GM18499 (cell line): ENCODE results near the gene NOP16.

Experiments used
- ATAC-seq: cut with Tn5 transposase; IDR thresholded peaks from one replicate; pipeline ENCODE4 v1.9.1; 2021; ENCODE audit warnings: moderate number of reproducible peaks; ENCODE audit not compliant: insufficient read depth, unreplicated experiment

NOP16 gene

GRCh38 chr5:176362233-176362490 is 26.2 kb downstream of the NOP16 start:
- no peak for ATAC-seq

DNA sequence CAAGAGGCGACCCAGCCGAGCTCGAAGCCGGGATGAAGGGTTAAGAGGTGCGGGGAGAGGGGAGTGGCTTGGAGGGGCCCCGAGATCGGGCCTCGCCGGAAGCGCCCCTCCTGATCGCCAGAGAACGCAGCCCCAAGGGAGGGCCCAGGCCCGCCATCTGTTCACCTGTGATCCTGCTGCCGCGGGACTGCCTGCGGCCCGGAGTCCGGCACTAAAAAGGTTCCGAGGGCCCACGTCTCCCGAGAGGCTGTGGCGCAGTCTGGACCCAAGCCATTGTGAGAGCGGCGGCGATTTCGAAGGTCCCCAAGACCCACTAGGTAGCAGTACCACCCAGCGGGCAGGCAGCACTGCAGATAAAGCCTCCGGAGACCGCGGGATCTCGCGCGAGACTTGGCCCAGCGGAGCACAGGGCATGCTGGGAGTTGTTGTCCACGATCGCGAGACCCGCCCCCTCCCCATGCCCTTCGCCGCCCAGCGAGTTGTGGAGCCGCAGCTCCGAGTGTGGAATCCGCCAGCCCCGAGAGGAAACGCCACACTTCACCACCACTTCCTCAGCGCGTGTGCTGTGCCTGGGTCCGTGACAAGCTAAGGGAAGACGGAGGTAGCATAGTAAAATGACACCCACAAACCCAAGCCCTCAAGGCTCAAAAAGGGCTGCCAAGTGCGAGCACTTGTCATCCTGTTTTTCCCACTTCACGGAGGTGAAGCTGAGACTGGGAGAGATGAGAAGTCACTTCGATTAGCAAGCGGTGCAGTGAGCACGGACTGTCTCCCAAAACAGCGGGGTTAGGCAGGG is 26.8 kb downstream of the NOP16 start, which contains the start of gene KIAA1191:
TSS of gene KIAA1191 (minus strand) at position 328 of the 796 bp plus-strand sequence. CDS start 2,256 bp downstream, outside the sequence.
- ATAC-seq: peak; percentile 64

DNA sequence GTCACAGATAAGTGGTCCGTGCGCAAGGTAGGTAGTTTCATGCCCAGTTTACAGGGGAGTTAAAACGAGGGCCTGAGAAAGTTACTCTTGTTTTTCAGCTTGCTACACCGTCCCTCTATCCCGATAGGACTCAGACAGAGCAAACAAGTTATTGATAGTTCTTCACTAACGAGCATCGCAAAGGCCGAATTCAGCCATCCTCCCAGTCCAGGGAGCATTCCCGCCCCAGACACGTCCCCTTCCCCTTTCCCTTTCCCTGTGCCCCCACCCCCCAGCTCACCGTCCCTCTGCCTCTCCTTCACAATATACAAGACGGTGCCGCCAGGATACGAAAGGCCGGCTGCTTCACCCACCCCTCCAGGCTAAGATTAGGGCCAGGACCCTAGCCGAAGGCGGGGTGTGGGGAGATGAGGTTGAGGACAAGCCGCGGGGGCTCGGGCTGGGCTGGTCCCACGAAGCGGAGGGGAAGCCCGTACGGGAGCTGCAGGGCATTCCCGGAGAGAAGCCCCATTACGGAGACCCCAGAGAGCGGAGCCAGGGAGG is 27.4 kb downstream of the NOP16 start:
- ATAC-seq: no peak

GRCh38 chr5:176359658-176360057 is 28.7 kb downstream of the NOP16 start:
- no peak for ATAC-seq

DNA sequence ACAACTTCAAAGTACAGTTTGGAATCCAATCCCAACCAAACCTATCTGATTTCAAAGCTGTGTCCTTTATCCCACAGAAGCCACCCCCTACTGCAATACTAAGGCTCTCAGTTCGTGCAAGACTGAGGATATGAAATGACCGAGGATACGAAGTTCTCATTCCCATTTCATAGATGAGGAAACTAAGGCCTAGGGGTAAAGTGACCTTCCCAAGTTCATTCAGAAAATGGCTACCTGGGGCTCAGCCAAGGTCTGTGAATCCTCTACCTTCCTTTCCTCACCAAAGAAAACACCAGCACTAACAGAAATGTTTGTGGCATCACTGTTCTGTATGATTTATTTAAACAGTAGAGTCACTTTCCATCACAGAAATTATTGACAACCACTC is 32.2 kb downstream of the NOP16 start:
- ATAC-seq: no peak

DNA sequence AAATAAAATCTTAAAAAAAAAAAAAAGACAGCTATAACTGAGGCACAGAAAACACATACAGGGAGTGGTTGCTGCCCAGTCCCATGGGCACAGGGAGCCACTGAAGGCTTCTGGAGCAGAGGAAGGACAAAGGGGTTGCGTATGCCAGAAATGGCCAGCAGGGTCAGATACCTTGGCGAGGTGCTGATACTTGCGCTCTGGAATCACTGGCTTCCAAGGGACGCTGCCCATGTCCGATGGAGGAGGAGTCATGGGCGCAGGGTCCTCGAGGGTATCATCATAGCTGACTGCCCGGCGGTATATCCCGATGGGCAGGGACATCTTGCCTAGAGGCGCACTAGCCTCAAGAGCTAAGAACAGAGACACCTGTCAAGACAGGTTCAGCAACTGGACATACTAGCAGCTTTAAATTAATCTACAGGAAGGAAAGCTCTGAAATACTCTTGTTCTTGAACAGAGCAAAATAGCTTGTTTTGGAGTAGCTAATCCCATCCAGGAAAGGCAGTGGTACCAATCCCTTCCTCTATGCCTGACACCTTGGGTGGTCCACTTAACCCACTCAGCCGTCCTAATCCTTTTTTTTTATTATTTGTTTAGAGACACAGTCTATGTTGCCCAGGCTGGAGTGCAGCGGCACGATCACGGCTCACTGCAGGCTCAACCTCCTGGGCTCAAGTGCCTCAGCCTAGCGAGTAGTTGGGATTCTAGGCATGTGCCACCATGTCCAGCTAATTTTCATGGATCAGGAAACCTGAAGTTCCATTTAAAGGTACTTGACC is 32.8 kb downstream of the NOP16 start:
- no peak for ATAC-seq

- no peak for ATAC-seq
Observed at GRCh38 chr5:176353533-176353932, 34.9 kb downstream of the NOP16 start.

DNA sequence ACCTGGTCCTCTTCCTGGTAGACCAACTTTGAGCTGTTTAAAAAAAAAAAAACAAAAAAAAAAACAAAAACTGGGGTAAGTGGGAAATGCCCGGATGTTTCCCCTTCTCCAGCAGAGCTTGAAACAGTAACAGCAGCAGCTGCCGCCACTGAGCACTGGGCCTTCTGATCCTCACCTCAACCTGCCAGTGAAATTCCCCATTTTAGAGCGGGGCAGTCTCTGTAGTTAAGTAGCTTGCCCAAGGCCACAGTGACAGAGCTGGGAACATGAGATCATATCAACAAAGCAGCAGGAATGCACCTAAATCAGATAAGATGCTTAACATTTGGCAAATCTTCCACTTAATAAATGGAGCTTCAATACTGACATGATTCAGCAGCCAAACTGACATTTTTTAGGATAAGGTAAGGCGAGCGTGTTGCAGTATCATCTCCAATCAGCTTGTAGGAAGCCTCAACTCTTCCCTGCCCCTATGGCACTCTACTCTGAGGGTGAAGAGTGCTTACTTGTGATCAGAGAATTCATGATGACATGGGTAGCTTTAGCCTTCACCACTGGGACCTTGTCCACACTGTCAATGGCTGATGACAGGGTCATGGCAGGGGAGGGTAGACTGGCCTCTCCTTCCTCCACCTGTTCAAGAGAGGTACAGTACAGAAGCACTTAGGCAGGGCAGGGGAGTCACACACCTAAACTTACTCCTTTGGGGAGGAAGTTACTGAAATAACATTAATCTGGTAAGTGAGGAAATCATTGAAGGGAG is 36.1 kb downstream of the NOP16 start:
- ATAC-seq: no peak

- ATAC-seq: no peak
Observed at GRCh38 chr5:176350416-176350815, 38.0 kb downstream of the NOP16 start.

DNA sequence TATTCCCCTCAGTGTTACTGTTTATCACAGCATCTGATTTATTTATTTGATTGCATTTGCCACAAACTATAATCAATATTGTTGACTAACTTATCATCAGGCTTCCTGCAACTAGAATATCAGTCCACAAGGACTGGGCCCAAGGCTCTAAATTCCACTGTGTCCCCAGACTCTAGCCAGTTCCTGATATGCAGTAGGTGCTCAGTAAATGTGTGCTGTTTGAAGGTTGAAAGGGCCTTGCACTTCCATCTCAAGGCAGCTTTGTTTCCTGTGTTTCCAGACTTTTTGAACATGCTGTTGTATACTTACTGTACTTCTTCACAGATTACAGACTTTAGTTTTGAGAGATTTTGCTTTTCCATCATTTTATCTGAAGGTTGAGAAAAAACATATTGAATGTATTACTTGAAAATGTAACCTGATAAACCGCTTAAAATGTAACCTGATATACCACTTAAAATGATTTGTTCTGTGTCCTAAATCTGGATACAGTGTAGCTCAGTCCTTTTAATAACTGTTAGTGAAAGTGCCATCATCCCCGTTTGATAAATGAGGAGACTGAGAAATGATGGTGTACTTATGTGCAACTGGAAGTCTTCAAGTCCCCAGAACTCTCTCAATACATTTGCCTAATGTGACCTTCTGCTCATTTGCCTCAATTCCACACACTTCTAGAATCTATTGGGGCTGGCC is 45.5 kb downstream of the NOP16 start:
- ATAC-seq: no peak

DNA sequence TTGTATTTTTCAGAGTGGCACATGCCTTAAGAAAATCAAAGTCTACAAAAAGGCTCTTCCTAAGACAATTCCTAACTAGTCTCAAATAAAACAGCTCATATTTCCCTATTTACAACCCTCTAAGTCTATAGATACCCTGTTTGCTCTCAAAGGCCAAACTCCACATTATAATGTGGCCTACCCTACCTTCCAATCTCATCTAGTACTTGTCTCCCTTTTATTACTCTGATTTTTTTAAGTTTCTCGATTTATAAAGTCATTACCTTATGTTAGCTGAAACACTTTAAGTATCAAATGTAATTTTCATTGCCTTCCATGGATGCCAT is 46.3 kb downstream of the NOP16 start:
- no peak for ATAC-seq

- no peak for ATAC-seq
Observed at GRCh38 chr5:176341325-176342157, 46.9 kb downstream of the NOP16 start.

GRCh38 chr5:176339304-176339703 is 49.1 kb downstream of the NOP16 start:
- no peak for ATAC-seq

GRCh38 chr5:176337913-176338312 is 50.5 kb downstream of the NOP16 start:
- ATAC-seq: no peak

- no peak for ATAC-seq
Observed at GRCh38 chr5:176334031-176334770, 54.2 kb downstream of the NOP16 start.
